HEK293 (cell line): Measurements from ENCODE around the gene PTRH1.

Source experiments
- CTCF ChIA-PET: fragments of 350-600 bp; formaldehyde crosslinking; extraction: SDS; loops from one replicate; lab custom pipeline; 2021; ENCODE audit warnings: antibody characterized with exemption; lab: Yijun Ruan, JAX
- POLR2A ChIA-PET: fragments of 300-600 bp; formaldehyde crosslinking; extraction: SDS; loops from one replicate; lab custom pipeline; 2020; ENCODE audit warnings: antibody characterized with exemption, inconsistent platforms; lab: Yijun Ruan, JAX
- H3K27ac ChIP-seq: fragments of 200-500 bp; sonication (Bioruptor generic); 2 replicates; pipeline ENCODE4 v1.5.1; 2014; ENCODE audit warnings: low read depth, low read length, control low read depth, inconsistent platforms; ENCODE audit errors: extremely low read depth
- H3K36me3 ChIP-seq, 2 experiments: fragments of 200-500 bp in 1 of 2; sonication (Bioruptor generic) in 1 of 2; 1 replicate in 1 of 2; 2 replicates in 1 of 2; pipeline ENCODE4 v1.5.1; 2014 to 2017; ENCODE audit warnings: inconsistent platforms in 2 of 2, low read length in 2 of 2; ENCODE audit not compliant: control insufficient read depth in 2 of 2, insufficient read depth in 1 of 2
- H3K4me1 ChIP-seq: fragments of 200-500 bp; sonication (Bioruptor generic); 2 replicates; pipeline ENCODE4 v1.5.1; 2014; ENCODE audit warnings: mild to moderate bottlenecking, low read length, inconsistent platforms; ENCODE audit not compliant: control insufficient read depth, insufficient read depth
- H3K4me3 ChIP-seq: 2 replicates; pipeline ENCODE4 v1.5.1; 2011; ENCODE audit warnings: low read depth, mild to moderate bottlenecking, control low read depth, low read length, moderate library complexity
- H3K9me3 ChIP-seq: fragments of 200-500 bp; sonication (Bioruptor generic); 2 replicates; pipeline ENCODE4 v1.5.1; 2014; ENCODE audit warnings: low read depth, low read length, inconsistent platforms; ENCODE audit not compliant: control insufficient read depth, insufficient read depth
- BCL6B ChIP-seq: fragments of 450-650 bp; formaldehyde crosslinking; IDR thresholded peaks from 2 replicates; pipeline ENCODE4 v1.5.1; 2017; ENCODE audit warnings: missing biosample characterization, missing genetic modification characterization
- FEZF1 ChIP-seq: fragments of 450-650 bp; formaldehyde crosslinking; IDR thresholded peaks from 2 replicates; pipeline ENCODE4 v1.5.1; 2016; ENCODE audit warnings: missing biosample characterization, missing genetic modification characterization
- GLIS1 ChIP-seq: fragments of 450-650 bp; formaldehyde crosslinking; IDR thresholded peaks from 2 replicates; pipeline ENCODE4 v1.5.1; 2016; ENCODE audit warnings: missing biosample characterization, missing genetic modification characterization
- KLF10 ChIP-seq: fragments of 450-650 bp; IDR thresholded peaks from 2 replicates; pipeline ENCODE4 v1.5.1; 2018; ENCODE audit warnings: missing biosample characterization, mild to moderate bottlenecking, missing genetic modification characterization
- REST ChIP-seq: fragments of 450-650 bp; formaldehyde crosslinking; IDR thresholded peaks from 2 replicates; pipeline ENCODE4 v1.5.1; 2016; ENCODE audit warnings: missing biosample characterization, missing genetic modification characterization
- TRIM28 ChIP-seq: IDR thresholded peaks from 2 replicates; pipeline ENCODE4 v1.6.1; 2011; ENCODE audit warnings: low read length, control low read depth, borderline replicate concordance
- ZFP41 ChIP-seq: fragments of 450-650 bp; formaldehyde crosslinking; IDR thresholded peaks from 2 replicates; pipeline ENCODE4 v1.5.1; 2016; ENCODE audit warnings: missing biosample characterization, missing genetic modification characterization, borderline replicate concordance
- ZNF132 ChIP-seq: fragments of 450-650 bp; formaldehyde crosslinking; IDR thresholded peaks from 2 replicates; pipeline ENCODE4 v1.5.1; 2017; ENCODE audit warnings: missing biosample characterization, missing genetic modification characterization, borderline replicate concordance
- ZNF239 ChIP-seq: fragments of 450-650 bp; formaldehyde crosslinking; IDR thresholded peaks from 2 replicates; pipeline ENCODE4 v1.5.1; 2016; ENCODE audit warnings: missing biosample characterization, missing genetic modification characterization
- ZNF26 ChIP-seq: fragments of 450-650 bp; formaldehyde crosslinking; IDR thresholded peaks from 2 replicates; pipeline ENCODE4 v1.5.1; 2016; ENCODE audit warnings: missing biosample characterization, missing genetic modification characterization
- ZNF280C ChIP-seq: fragments of 450-650 bp; formaldehyde crosslinking; IDR thresholded peaks from 2 replicates; pipeline ENCODE4 v1.5.1; 2016; ENCODE audit warnings: missing biosample characterization, missing genetic modification characterization
- ZNF280D ChIP-seq: fragments of 450-650 bp; formaldehyde crosslinking; IDR thresholded peaks from 2 replicates; pipeline ENCODE4 v1.5.1; 2016; ENCODE audit warnings: missing biosample characterization, missing genetic modification characterization
- ZNF416 ChIP-seq: fragments of 450-650 bp; formaldehyde crosslinking; IDR thresholded peaks from 2 replicates; pipeline ENCODE4 v1.5.1; 2016; ENCODE audit warnings: missing biosample characterization, missing genetic modification characterization
- ZNF501 ChIP-seq: fragments of 450-650 bp; formaldehyde crosslinking; IDR thresholded peaks from 2 replicates; pipeline ENCODE4 v1.5.1; 2016; ENCODE audit warnings: missing biosample characterization, missing genetic modification characterization
- ZNF558 ChIP-seq: fragments of 450-650 bp; formaldehyde crosslinking; IDR thresholded peaks from 2 replicates; pipeline ENCODE4 v1.5.1; 2016; ENCODE audit warnings: missing biosample characterization, missing genetic modification characterization
- ZNF658 ChIP-seq: fragments of 450-650 bp; formaldehyde crosslinking; IDR thresholded peaks from 2 replicates; pipeline ENCODE4; 2016; ENCODE audit warnings: missing biosample characterization, missing genetic modification characterization
- ZNF76 ChIP-seq: fragments of 450-650 bp; formaldehyde crosslinking; IDR thresholded peaks from 2 replicates; pipeline ENCODE4; 2016; ENCODE audit warnings: low read depth, missing biosample characterization, missing genetic modification characterization, borderline replicate concordance
- ZNF785 ChIP-seq: fragments of 450-650 bp; formaldehyde crosslinking; IDR thresholded peaks from 2 replicates; pipeline ENCODE4 v1.5.1; 2016; ENCODE audit warnings: missing biosample characterization, missing genetic modification characterization
- TF ChIP-seq, protein P1 (sequence below): fragments of 450-650 bp; formaldehyde crosslinking; IDR thresholded peaks from 2 replicates; pipeline ENCODE4 v1.5.1; 2016; ENCODE audit warnings: missing biosample characterization, missing genetic modification characterization

The PTRH1 gene

GRCh38 chr9:127711226-127711701, 4.2 kb downstream of the PTRH1 start:
- TF ChIP-seq GLIS1 (tag by site-specific recombination) (peak; percentile 53; the same call in 1 of the 2 replicates), ZNF26 (tag by site-specific recombination) (no peak)
- ChIA-PET CTCF (interaction anchor here (0.6 to 0.9 kb wide), 3 partner anchors 23 to 95 kb away, joined by 3 to 4 read pairs (median 4); no protein-coding TSS in a partner anchor), POLR2A (interaction anchor here (1.2 kb wide), 2 partner anchors 24 to 186 kb away, joined by 4 read pairs; partner anchors contain the start of gene TOR2A)
- no peaks in the 10 kb centered on the region for H3K4me1 ChIP-seq
- H3K4me3 ChIP-seq = no peak overlapping the region
- no peaks in the 10 kb centered on the region for H3K9me3 ChIP-seq
- H3K27ac ChIP-seq = no peak overlapping the region
- no peaks in the 10 kb centered on the region for H3K36me3 ChIP-seq

- TF ChIP-seq ZNF280C (tag by site-specific recombination) (no peak), TRIM28 (no peak), BCL6B (no peak), ZNF239 (no peak), REST (tag by site-specific recombination) (no peak), ZFP41 (tag by site-specific recombination) (no peak), ZNF501 (tag by site-specific recombination) (no peak), FEZF1 (tag by site-specific recombination) (no peak), ZNF76 (tag by site-specific recombination) (no peak), ZNF785 (no peak), ZNF280D (tag by site-specific recombination) (no peak), ZNF132 (no peak), ZNF558 (tag by site-specific recombination) (no peak), ZNF658 (tag by site-specific recombination) (no peak), KLF10 (tag by site-specific recombination) (no peak), ZNF416 (no peak)
- TF ChIP-seq, protein P1, sequence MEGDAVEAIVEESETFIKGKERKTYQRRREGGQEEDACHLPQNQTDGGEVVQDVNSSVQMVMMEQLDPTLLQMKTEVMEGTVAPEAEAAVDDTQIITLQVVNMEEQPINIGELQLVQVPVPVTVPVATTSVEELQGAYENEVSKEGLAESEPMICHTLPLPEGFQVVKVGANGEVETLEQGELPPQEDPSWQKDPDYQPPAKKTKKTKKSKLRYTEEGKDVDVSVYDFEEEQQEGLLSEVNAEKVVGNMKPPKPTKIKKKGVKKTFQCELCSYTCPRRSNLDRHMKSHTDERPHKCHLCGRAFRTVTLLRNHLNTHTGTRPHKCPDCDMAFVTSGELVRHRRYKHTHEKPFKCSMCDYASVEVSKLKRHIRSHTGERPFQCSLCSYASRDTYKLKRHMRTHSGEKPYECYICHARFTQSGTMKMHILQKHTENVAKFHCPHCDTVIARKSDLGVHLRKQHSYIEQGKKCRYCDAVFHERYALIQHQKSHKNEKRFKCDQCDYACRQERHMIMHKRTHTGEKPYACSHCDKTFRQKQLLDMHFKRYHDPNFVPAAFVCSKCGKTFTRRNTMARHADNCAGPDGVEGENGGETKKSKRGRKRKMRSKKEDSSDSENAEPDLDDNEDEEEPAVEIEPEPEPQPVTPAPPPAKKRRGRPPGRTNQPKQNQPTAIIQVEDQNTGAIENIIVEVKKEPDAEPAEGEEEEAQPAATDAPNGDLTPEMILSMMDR (tag by site-specific recombination) = no peak
- H3K36me3 ChIP-seq = no peaks in the 10 kb centered on the region
- no peak overlapping the region for H3K27ac ChIP-seq
- ChIA-PET CTCF (interaction anchor here (0.9 kb wide), 1 partner anchor 24 kb away, joined by 3 read pairs; no protein-coding TSS in a partner anchor), POLR2A (no interaction called here)
- no peaks in the 10 kb centered on the region for H3K4me1 ChIP-seq
- no peak overlapping the region for H3K4me3 ChIP-seq
- no peaks in the 10 kb centered on the region for H3K9me3 ChIP-seq
Observed at GRCh38 chr9:127710204-127710783, 5.2 kb downstream of the PTRH1 start.
